DMS79 treated with DMSO at 0.1 percent for 48 hours (cell line): ENCODE data around the gene RSAD1.

Experiments used
- DNase-seq: peaks from one replicate; lab custom pipeline; 2025; lab: John Stamatoyannopoulos, UW

RSAD1 gene

GRCh38 chr17:50458270-50458669 is 20.4 kb upstream of the RSAD1 start:
- no peak for DNase-seq

- DNase-seq: peak; percentile 70
These were observed 19.7 kb upstream of the RSAD1 start for GRCh38 chr17:50458701-50459676.

- peak; percentile 50 for DNase-seq
These were observed 18.9 kb upstream of the RSAD1 start for GRCh38 chr17:50459756-50460155.

GRCh38 chr17:50460831-50461526 is 17.7 kb upstream of the RSAD1 start:
- DNase-seq: no peak

GRCh38 chr17:50461550-50462132 is 17.0 kb upstream of the RSAD1 start:
- no peak for DNase-seq

- no peak for DNase-seq
These were observed 16.2 kb upstream of the RSAD1 start for GRCh38 chr17:50462446-50462845.

- DNase-seq: no peak
These were observed 14.5 kb upstream of the RSAD1 start for GRCh38 chr17:50464121-50464520.

- no peak for DNase-seq
These were observed 13.9 kb upstream of the RSAD1 start for GRCh38 chr17:50464736-50465135.

- no peak for DNase-seq
These were observed 13.5 kb upstream of the RSAD1 start for GRCh38 chr17:50465171-50465570.

- DNase-seq: no peak
These were observed 13.0 kb upstream of the RSAD1 start for GRCh38 chr17:50465635-50466034.

- no peak for DNase-seq
These were observed 12.1 kb upstream of the RSAD1 start for GRCh38 chr17:50466371-50467113.

- no peak for DNase-seq
These were observed 11.4 kb upstream of the RSAD1 start for GRCh38 chr17:50467114-50467854.

GRCh38 chr17:50467855-50468303 is 10.8 kb upstream of the RSAD1 start:
- DNase-seq: no peak

GRCh38 chr17:50468304-50469207 is 10.1 kb upstream of the RSAD1 start, which contains the start of gene CHAD:
Gene CHAD, minus strand, starts transcription at chr17:50468880. Its CDS starts 67 bp downstream, at chr17:50468813.
- DNase-seq: no peak

GRCh38 chr17:50469208-50469605 is 9.5 kb upstream of the RSAD1 start:
- DNase-seq: no peak

- no peak for DNase-seq
These were observed 8.9 kb upstream of the RSAD1 start for GRCh38 chr17:50469671-50470305.

- DNase-seq: no peak
These were observed 8.2 kb upstream of the RSAD1 start for GRCh38 chr17:50470426-50470825.

- DNase-seq: no peak
These were observed 7.4 kb upstream of the RSAD1 start for GRCh38 chr17:50471009-50471905.
